ENCODE data around the gene ZCCHC14. TPM values are rescaled to one million over a fixed set of nuclear protein-coding genes. Genes with fewer than 3 reads are reported as not detected.
A peak's percentile ranks its signal among the peaks of the same experiment; 100 is the strongest.
"Not testable (repeated sequence)": the region's sequence is repeated elsewhere in the genome, so short reads cannot be mapped to it uniquely, and the experiment has no call there.

Gene ZCCHC14
- total RNA-seq, 1 experiment from 2014 or later = not detected

- not testable (repeated sequence) for DNase-seq; H2AFZ ChIP-seq (ENCODE audit: low read length); H3K27me3 ChIP-seq (ENCODE audit: low read length); H3K9me3 ChIP-seq (ENCODE audit: low read length); H3K36me3 ChIP-seq (ENCODE audit: insufficient read depth, low read length); H3K9me2 ChIP-seq (replicated peaks; ENCODE audit: insufficient read depth, low read length)
- Histone ChIP-seq H3K79me2 (ENCODE audit: low read length) (peaks cover 51% of the 10 kb centered on the region), H3K4me1 (ENCODE audit: low read length) (peaks cover 59% of the 10 kb centered on the region), H3K4me2 (ENCODE audit: low read depth, low read length, poor library complexity, severe bottlenecking) (peak overlapping the region; percentile 85), H3K4me3 (ENCODE audit: low read length) (peak overlapping the region; percentile 93), H3K9ac (ENCODE audit: low read length) (peak overlapping the region; percentile 92), H3K27ac (ENCODE audit: low read length) (peak overlapping the region; percentile 82; the same call in 1 of the 2 replicates), H4K20me1 (ENCODE audit: insufficient read depth, low read depth, low read length) (peaks cover 20% of the 10 kb centered on the region; the same call in 1 of the 2 replicates)
Observed at GRCh38 chr16:87384875-87385167, 108.0 kb downstream of the ZCCHC14 start.

- DNase-seq = peak; percentile 78
- H2AFZ ChIP-seq (ENCODE audit: low read length) = peak overlapping the region; percentile 85
- H3K27ac ChIP-seq (ENCODE audit: low read length) = peak overlapping the region; percentile 82
- H3K27me3 ChIP-seq (ENCODE audit: low read length) = no peaks in the 10 kb centered on the region
- peaks cover 56% of the 10 kb centered on the region for H3K79me2 ChIP-seq (ENCODE audit: low read length)
- peaks cover 20% of the 10 kb centered on the region; the same call in 1 of the 2 replicates for H4K20me1 ChIP-seq (ENCODE audit: insufficient read depth, low read depth, low read length)
- H3K4me1 ChIP-seq (ENCODE audit: low read length) = peaks cover 56% of the 10 kb centered on the region
- no peaks in the 10 kb centered on the region for H3K9me2 ChIP-seq (replicated peaks; ENCODE audit: insufficient read depth, low read length)
- H3K9ac ChIP-seq (ENCODE audit: low read length) = peak overlapping the region; percentile 92
- no peaks in the 10 kb centered on the region for H3K36me3 ChIP-seq (ENCODE audit: insufficient read depth, low read length)
- H3K4me3 ChIP-seq (ENCODE audit: low read length) = peak overlapping the region; percentile 93
- peak overlapping the region; percentile 85 for H3K4me2 ChIP-seq (ENCODE audit: low read depth, low read length, poor library complexity, severe bottlenecking)
- H3K9me3 ChIP-seq (ENCODE audit: low read length) = no peaks in the 10 kb centered on the region
Observed at GRCh38 chr16:87384162-87384874, 108.5 kb downstream of the ZCCHC14 start.

GRCh38 chr16:87383505-87384161, 109.2 kb downstream of the ZCCHC14 start, which contains the start of gene FBXO31:
FBXO31 (minus strand) TSS chr16:87383776; CDS start chr16:87383744, 32 bp downstream.
- peak within 1 kb of the TSS; percentile 92 for H3K9ac ChIP-seq (ENCODE audit: low read length)
- H4K20me1 ChIP-seq (ENCODE audit: insufficient read depth, low read depth, low read length) = peaks cover 20% of the 10 kb centered on the region; the same call in 1 of the 2 replicates
- peaks cover 49% of the 10 kb centered on the region for H3K4me1 ChIP-seq (ENCODE audit: low read length)
- no peaks in the 10 kb centered on the region for H3K36me3 ChIP-seq (ENCODE audit: insufficient read depth, low read length)
- peak within 1 kb of the TSS; percentile 93 for H3K4me3 ChIP-seq (ENCODE audit: low read length)
- H3K9me2 ChIP-seq (replicated peaks; ENCODE audit: insufficient read depth, low read length) = no peaks in the 10 kb centered on the region
- H3K27ac ChIP-seq (ENCODE audit: low read length) = peak within 1 kb of the TSS; percentile 82
- peak; percentile 95 for DNase-seq
- H3K27me3 ChIP-seq (ENCODE audit: low read length) = no peaks in the 10 kb centered on the region
- H3K79me2 ChIP-seq (ENCODE audit: low read length) = peaks cover 61% of the 10 kb centered on the region
- no peaks in the 10 kb centered on the region for H3K9me3 ChIP-seq (ENCODE audit: low read length)
- peak within 1 kb of the TSS; percentile 85 for H3K4me2 ChIP-seq (ENCODE audit: low read depth, low read length, poor library complexity, severe bottlenecking)
- H2AFZ ChIP-seq (ENCODE audit: low read length) = peak within 1 kb of the TSS; percentile 85

- H3K4me2 ChIP-seq (ENCODE audit: low read depth, low read length, poor library complexity, severe bottlenecking) = peak overlapping the region; percentile 77
- no peaks in the 10 kb centered on the region for H3K36me3 ChIP-seq (ENCODE audit: insufficient read depth, low read length)
- H3K4me1 ChIP-seq (ENCODE audit: low read length) = peaks cover 35% of the 10 kb centered on the region
- H3K27me3 ChIP-seq (ENCODE audit: low read length) = no peaks in the 10 kb centered on the region
- no peak overlapping the region; the same call in 1 of the 2 replicates for H3K27ac ChIP-seq (ENCODE audit: low read length)
- H3K4me3 ChIP-seq (ENCODE audit: low read length) = peak overlapping the region; percentile 93
- no peak overlapping the region for H2AFZ ChIP-seq (ENCODE audit: low read length)
- DNase-seq = peak; percentile 38
- H3K9me2 ChIP-seq (replicated peaks; ENCODE audit: insufficient read depth, low read length) = no peaks in the 10 kb centered on the region
- H3K9me3 ChIP-seq (ENCODE audit: low read length) = no peaks in the 10 kb centered on the region
- H3K9ac ChIP-seq (ENCODE audit: low read length) = peak overlapping the region; percentile 92
- peaks cover 75% of the 10 kb centered on the region for H3K79me2 ChIP-seq (ENCODE audit: low read length)
- H4K20me1 ChIP-seq (ENCODE audit: insufficient read depth, low read depth, low read length) = peaks cover 20% of the 10 kb centered on the region; the same call in 1 of the 2 replicates
Observed at GRCh38 chr16:87382023-87382785, 110.6 kb downstream of the ZCCHC14 start.

- Histone ChIP-seq H2AFZ (ENCODE audit: low read length) (no peak overlapping the region), H3K4me1 (ENCODE audit: low read length) (peaks cover 29% of the 10 kb centered on the region), H3K27ac (ENCODE audit: low read length) (no peak overlapping the region), H4K20me1 (ENCODE audit: insufficient read depth, low read depth, low read length) (peaks cover 20% of the 10 kb centered on the region; the same call in 1 of the 2 replicates), H3K4me2 (ENCODE audit: low read depth, low read length, poor library complexity, severe bottlenecking) (peak overlapping the region; percentile 77), H3K36me3 (ENCODE audit: insufficient read depth, low read length) (no peaks in the 10 kb centered on the region), H3K27me3 (ENCODE audit: low read length) (no peaks in the 10 kb centered on the region), H3K79me2 (ENCODE audit: low read length) (peaks cover 82% of the 10 kb centered on the region), H3K9ac (ENCODE audit: low read length) (peak overlapping the region; percentile 92), H3K9me2 (replicated peaks; ENCODE audit: insufficient read depth, low read length) (no peaks in the 10 kb centered on the region), H3K4me3 (ENCODE audit: low read length) (peak overlapping the region; percentile 93), H3K9me3 (ENCODE audit: low read length) (no peaks in the 10 kb centered on the region)
- peak; percentile 31 for DNase-seq
Observed at GRCh38 chr16:87380881-87381280, 111.9 kb downstream of the ZCCHC14 start.

- Histone ChIP-seq H3K4me1 (ENCODE audit: low read length) (peaks cover 29% of the 10 kb centered on the region), H2AFZ (ENCODE audit: low read length) (no peak overlapping the region), H3K4me2 (ENCODE audit: low read depth, low read length, poor library complexity, severe bottlenecking) (no peak overlapping the region), H3K27ac (ENCODE audit: low read length) (no peak overlapping the region), H3K27me3 (ENCODE audit: low read length) (no peaks in the 10 kb centered on the region), H3K9me3 (ENCODE audit: low read length) (no peaks in the 10 kb centered on the region), H3K9ac (ENCODE audit: low read length) (no peak overlapping the region), H3K9me2 (replicated peaks; ENCODE audit: insufficient read depth, low read length) (no peaks in the 10 kb centered on the region), H4K20me1 (ENCODE audit: insufficient read depth, low read depth, low read length) (peaks cover 20% of the 10 kb centered on the region; the same call in 1 of the 2 replicates), H3K4me3 (ENCODE audit: low read length) (no peak overlapping the region), H3K36me3 (ENCODE audit: insufficient read depth, low read length) (0 out of 2 replicates have a peak, but pooled peaks cover 3% of the 10 kb centered on the region), H3K79me2 (ENCODE audit: low read length) (peaks cover 86% of the 10 kb centered on the region)
- DNase-seq = peak; percentile 35
Observed at GRCh38 chr16:87380403-87380802, 112.4 kb downstream of the ZCCHC14 start.

GRCh38 chr16:87379312-87379752, 113.5 kb downstream of the ZCCHC14 start:
- H3K4me1 ChIP-seq (ENCODE audit: low read length) = peaks cover 23% of the 10 kb centered on the region
- H3K27ac ChIP-seq (ENCODE audit: low read length); H2AFZ ChIP-seq (ENCODE audit: low read length); H3K9ac ChIP-seq (ENCODE audit: low read length); H3K9me3 ChIP-seq (ENCODE audit: low read length); H3K27me3 ChIP-seq (ENCODE audit: low read length); H3K4me2 ChIP-seq (ENCODE audit: low read depth, low read length, poor library complexity, severe bottlenecking); H3K36me3 ChIP-seq (ENCODE audit: insufficient read depth, low read length); H3K4me3 ChIP-seq (ENCODE audit: low read length); H3K9me2 ChIP-seq (replicated peaks; ENCODE audit: insufficient read depth, low read length): not testable (repeated sequence)
- H3K79me2 ChIP-seq (ENCODE audit: low read length) = peaks cover 90% of the 10 kb centered on the region
- peak; percentile 15 for DNase-seq
- peaks cover 23% of the 10 kb centered on the region; the same call in 1 of the 2 replicates for H4K20me1 ChIP-seq (ENCODE audit: insufficient read depth, low read depth, low read length)

All from Karpas-422 (cell line).